ENCODE results near the gene S100PBP. TPM values are rescaled to one million over a fixed set of nuclear protein-coding genes. Genes with fewer than 3 reads are reported as not detected.
"Not testable (repeated sequence)": the region's sequence is repeated elsewhere in the genome, so short reads cannot be mapped to it uniquely, and the experiment has no call there.

S100PBP gene
- total RNA-seq, 4 donors from 2014 or later: 14.9 to 24.1 (median 18.6) TPM

GRCh38 chr1:32797456-32797855, 20.0 kb upstream of the S100PBP start:
- Histone ChIP-seq H3K27me3 (no peaks in the 10 kb centered on the region), H3K9me3 (no peaks in the 10 kb centered on the region), H3K36me3 (peaks cover 26 to 84% (median 59%) of the 10 kb centered on the region in 4 donors), H3K4me3 (no peak overlapping the region), H3K27ac (replicated peaks in 1 of 4) (no peak overlapping the region), H3K4me1 (no peaks in the 10 kb centered on the region)
- intact Hi-C loops (cut with DNase I): no loop called here
- DNase-seq (ENCODE audit: extremely low spot score): no peak
- 88% methylated on average over 1 of the region's 1 CpG for WGBS
- no peak for TF ChIP-seq CTCF (IDR thresholded peaks at IDR 0.05)
- TF ChIP-seq POLR2A (IDR thresholded peaks at IDR 0.05; ENCODE audit: low read depth): no peak
- no peak for TF ChIP-seq POLR2AphosphoS5 (IDR thresholded peaks at IDR 0.05)
- no peak for TF ChIP-seq EP300 (IDR thresholded peaks at IDR 0.05)

- peaks cover 26 to 86% (median 61%) of the 10 kb centered on the region in 4 donors for H3K36me3 ChIP-seq
Measured at GRCh38 chr1:32798191-32798590, 19.3 kb upstream of the S100PBP start.

GRCh38 chr1:32798679-32799416, 18.6 kb upstream of the S100PBP start:
- Histone ChIP-seq H3K27me3 (no peaks in the 10 kb centered on the region), H3K27ac (replicated peaks in 1 of 4) (no peak overlapping the region), H3K9me3 (no peaks in the 10 kb centered on the region), H3K4me1 (no peaks in the 10 kb centered on the region), H3K4me3 (no peak overlapping the region), H3K36me3 (peaks cover 26 to 82% (median 62%) of the 10 kb centered on the region in 4 donors)
- 83% methylated on average over 8 of the region's 8 CpGs for WGBS
- TF ChIP-seq POLR2A (IDR thresholded peaks at IDR 0.05; ENCODE audit: low read depth) (no peak), EP300 (IDR thresholded peaks at IDR 0.05) (no peak), POLR2AphosphoS5 (IDR thresholded peaks at IDR 0.05) (no peak)
- intact Hi-C loops (cut with DNase I): no loop called here
- no peak for DNase-seq (ENCODE audit: extremely low spot score)

More at GRCh38 chr1:32798191-32798590, 19.3 kb upstream of the S100PBP start:
- no peaks in the 10 kb centered on the region for H3K9me3 ChIP-seq
- TF ChIP-seq POLR2A (IDR thresholded peaks at IDR 0.05; ENCODE audit: low read depth) (no peak), EP300 (IDR thresholded peaks at IDR 0.05) (no peak), CTCF (IDR thresholded peaks at IDR 0.05) (no peak), POLR2AphosphoS5 (IDR thresholded peaks at IDR 0.05) (no peak)
- no peak overlapping the region for H3K27ac ChIP-seq (replicated peaks in 1 of 4)
- intact Hi-C loops (cut with DNase I): no loop called here
- H3K4me3 ChIP-seq: no peak overlapping the region
- H3K4me1 ChIP-seq: no peaks in the 10 kb centered on the region
- H3K27me3 ChIP-seq: no peaks in the 10 kb centered on the region
- no peak for DNase-seq (ENCODE audit: extremely low spot score)
- WGBS: 92% methylated on average over 4 of the region's 4 CpGs

- intact Hi-C loops (cut with DNase I): no loop called here
- Histone ChIP-seq H3K27ac (replicated peaks in 1 of 4) (no peak overlapping the region), H3K9me3 (no peaks in the 10 kb centered on the region), H3K36me3 (peaks cover 14 to 77% (median 62%) of the 10 kb centered on the region in 4 donors), H3K4me3 (no peak overlapping the region), H3K4me1 (no peaks in the 10 kb centered on the region), H3K27me3 (no peaks in the 10 kb centered on the region)
- WGBS: 86% methylated on average over 9 of the region's 9 CpGs
- TF ChIP-seq EP300 (IDR thresholded peaks at IDR 0.05): no peak
- no peak for TF ChIP-seq POLR2A (IDR thresholded peaks at IDR 0.05; ENCODE audit: low read depth)
- no peak for DNase-seq (ENCODE audit: extremely low spot score)
Measured at GRCh38 chr1:32801096-32801715, 16.2 kb upstream of the S100PBP start.

- H3K4me1 ChIP-seq; intact Hi-C loops (cut with DNase I): not testable (repeated sequence)
- H3K36me3 ChIP-seq: peaks cover 17 to 86% (median 64%) of the 10 kb centered on the region in 4 donors
Measured at GRCh38 chr1:32804460-32804859, 13.0 kb upstream of the S100PBP start.

GRCh38 chr1:32806290-32806689, 11.2 kb upstream of the S100PBP start:
- H3K27ac ChIP-seq (replicated peaks in 1 of 4): no peak overlapping the region
- no peaks in the 10 kb centered on the region for H3K9me3 ChIP-seq
- TF ChIP-seq CTCF (IDR thresholded peaks at IDR 0.05) (no peak), POLR2AphosphoS5 (IDR thresholded peaks at IDR 0.05) (no peak), EP300 (IDR thresholded peaks at IDR 0.05) (no peak), POLR2A (IDR thresholded peaks at IDR 0.05; ENCODE audit: low read depth) (no peak)
- H3K27me3 ChIP-seq: no peaks in the 10 kb centered on the region
- no peaks in the 10 kb centered on the region for H3K4me1 ChIP-seq
- H3K4me3 ChIP-seq: no peak overlapping the region
- no peak for DNase-seq (ENCODE audit: extremely low spot score)
- intact Hi-C loops (cut with DNase I): no loop called here
- H3K36me3 ChIP-seq: peaks cover 29 to 87% (median 74%) of the 10 kb centered on the region in 4 donors
- 87% methylated on average over 6 of the region's 6 CpGs for WGBS

More at GRCh38 chr1:32804460-32804859, 13.0 kb upstream of the S100PBP start:
- WGBS: 97% methylated on average over 17 of the region's 30 CpGs
- not testable (repeated sequence) for H3K4me3 ChIP-seq; H3K27me3 ChIP-seq; H3K27ac ChIP-seq (replicated peaks in 1 of 4); DNase-seq (ENCODE audit: extremely low spot score); H3K9me3 ChIP-seq

Data from esophagus muscularis mucosa (tissue), 4 donors.